Right lobe of liver (tissue), 6 donors: ENCODE measurements around the gene SIPA1. TPM values are rescaled to one million over a fixed set of nuclear protein-coding genes. Genes with fewer than 3 reads are reported as not detected.

Experiments used
- ATAC-seq, 4 donors: fragments of 200-7000 bp; cut with Tn5 transposase; one replicate each; pipeline ENCODE4 v1.9.1; 2020; ENCODE audit warnings: mild to moderate bottlenecking in 4 of 4, moderate library complexity in 4 of 4
- DNase-seq, 3 donors: peaks; one replicate each; pipeline ENCODE4 v3.0.0-alpha.2; 2020
- H3K27ac ChIP-seq, 3 donors: fragments of 200-600 bp; one replicate each; pipeline ENCODE4 v1.8.0; 2022
- H3K27me3 ChIP-seq, 2 donors: fragments of 200-600 bp; one replicate each; pipeline ENCODE4 v1.8.0; 2022
- H3K36me3 ChIP-seq, 4 donors: fragments of 200-600 bp; sonication (generic) in 1 of 4; one replicate each; pipeline versions ENCODE4 v1.5.1 to v1.8.0; 2017 to 2022; ENCODE audit warnings: control low read depth in 1 of 4
- H3K4me1 ChIP-seq, 4 donors: fragments of 200-600 bp; sonication (generic) in 1 of 4; one replicate each; pipeline versions ENCODE4 v1.5.1 to v1.8.0; 2017 to 2022; ENCODE audit warnings: control low read depth in 1 of 4
- H3K4me3 ChIP-seq, 3 donors: fragments of 200-600 bp; one replicate each; pipeline ENCODE4 v1.8.0; 2022
- H3K9me3 ChIP-seq, 4 donors: fragments of 200-600 bp; sonication (generic) in 1 of 4; one replicate each; pipeline versions ENCODE4 v1.5.1 to v1.8.0; 2017 to 2022; ENCODE audit warnings: control low read depth in 1 of 4
- POLR2A ChIP-seq: fragments of 450-650 bp; IDR thresholded peaks from one replicate; pipeline ENCODE4 v1.6.1; 2017; ENCODE audit warnings: antibody characterized with exemption, mild to moderate bottlenecking
- WGBS: methylation state at CpG from one replicate; pipeline ENCODE4 v1.1.6; 2018; ENCODE audit warnings: low coverage, low lambda C conversion rate; ENCODE audit not compliant: insufficient coverage; ENCODE audit errors: missing lambda C conversion rate; 5-methylcytosine and 5-hydroxymethylcytosine counted together
- intact Hi-C, 2 donors: fragments of 100-400 bp; cut with DNase I; formaldehyde crosslinking; loops; one replicate each; pipeline versions ENCODE4 v1.11.2 to v1.14.1; 2022
- total RNA-seq, 6 experiments: library from RNA; depleted of rRNA in 2 of 6; stranded (reverse); fragments of >200 nt in 2 of 6; fragmentation: NEBNext Ultra II Directional in 3 of 6; extraction: Animal tissue kit (Norgen Biotek cat#: 25700) in 3 of 6; gene quantifications; one replicate each; pipeline versions ENCODE4 v1.1.0 to v1.2.4, GENCODE V29; 2016 to 2023
- TF ChIP-seq, protein P1 (sequence below), 4 donors: fragments of 200-600 bp in 3 of 4; fragments of 450-650 bp in 1 of 4; IDR thresholded peaks; one replicate each; pipeline versions ENCODE4 v1.5.1 to v1.8.0; 2016 to 2022; ENCODE audit warnings: antibody characterized with exemption in 4 of 4, mild to moderate bottlenecking in 2 of 4
- donor health status: DM: no; HTN: yes; CAD: no.
- donor health status: DM: no; HTN: no; CAD: no.
- donor health status: DM: no; HTN: no; CAD: no.
- donor health status: DM: no; HTN: yes; CAD: no.
- donor health status: DM: no; HTN: yes; CAD: no.

Gene SIPA1
- total RNA-seq, 6 experiments from 2014 or later = 21.1 to 34.1 (median 25.3) TPM

DNA sequence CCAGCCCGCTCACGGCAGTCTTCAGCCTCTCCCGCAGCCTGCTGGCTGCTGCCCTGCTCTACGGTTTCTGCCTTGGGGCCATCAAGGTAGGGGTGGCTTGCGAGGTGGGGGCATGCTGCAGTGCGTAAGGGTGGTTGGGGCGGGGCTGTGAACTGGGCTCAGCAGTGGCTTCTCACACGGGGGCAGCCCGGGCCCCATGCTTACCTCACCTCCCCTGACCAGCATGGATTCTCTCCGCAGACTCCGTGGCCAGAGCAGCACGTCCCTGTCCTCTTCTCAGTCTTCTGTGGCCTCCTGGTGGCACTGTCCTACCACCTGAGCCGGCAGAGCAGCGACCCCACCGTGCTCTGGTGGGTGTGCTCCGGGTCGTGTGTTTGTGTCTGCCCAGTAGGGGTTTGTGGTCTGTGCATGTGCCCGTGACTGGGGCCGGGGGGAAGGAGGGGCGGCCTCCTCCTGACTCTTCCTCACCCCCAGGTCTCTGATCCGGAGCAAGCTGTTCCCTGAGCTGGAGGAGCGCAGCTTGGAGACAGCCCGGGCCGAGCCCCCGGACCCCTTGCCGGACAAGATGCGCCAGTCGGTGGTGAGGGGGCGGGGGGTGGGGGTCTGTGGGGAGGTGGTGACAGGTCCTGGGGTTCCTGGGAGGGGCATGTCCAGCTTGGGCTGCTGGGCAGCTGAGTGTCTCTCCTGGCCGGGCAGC lies 12.8 kb upstream of the SIPA1 start:
- no peaks in the 10 kb centered on the region for H3K27me3 ChIP-seq
- no peaks in the 10 kb centered on the region for H3K9me3 ChIP-seq
- H3K4me1 ChIP-seq = no peaks in the 10 kb centered on the region
- 73% methylated on average over 3 of the region's 30 CpGs for WGBS
- no peak overlapping the region for H3K27ac ChIP-seq
- ATAC-seq (no peak), DNase-seq (no peak)
- H3K36me3 ChIP-seq = peaks cover 0 to 59% (median 15%) of the 10 kb centered on the region in 4 donors
- no peak for TF ChIP-seq POLR2A
- no peak overlapping the region for H3K4me3 ChIP-seq
- intact Hi-C loops = loop anchor here (10.0 kb wide), 3 partner anchors 80 to 200 kb away; no protein-coding TSS in a partner anchor

DNA sequence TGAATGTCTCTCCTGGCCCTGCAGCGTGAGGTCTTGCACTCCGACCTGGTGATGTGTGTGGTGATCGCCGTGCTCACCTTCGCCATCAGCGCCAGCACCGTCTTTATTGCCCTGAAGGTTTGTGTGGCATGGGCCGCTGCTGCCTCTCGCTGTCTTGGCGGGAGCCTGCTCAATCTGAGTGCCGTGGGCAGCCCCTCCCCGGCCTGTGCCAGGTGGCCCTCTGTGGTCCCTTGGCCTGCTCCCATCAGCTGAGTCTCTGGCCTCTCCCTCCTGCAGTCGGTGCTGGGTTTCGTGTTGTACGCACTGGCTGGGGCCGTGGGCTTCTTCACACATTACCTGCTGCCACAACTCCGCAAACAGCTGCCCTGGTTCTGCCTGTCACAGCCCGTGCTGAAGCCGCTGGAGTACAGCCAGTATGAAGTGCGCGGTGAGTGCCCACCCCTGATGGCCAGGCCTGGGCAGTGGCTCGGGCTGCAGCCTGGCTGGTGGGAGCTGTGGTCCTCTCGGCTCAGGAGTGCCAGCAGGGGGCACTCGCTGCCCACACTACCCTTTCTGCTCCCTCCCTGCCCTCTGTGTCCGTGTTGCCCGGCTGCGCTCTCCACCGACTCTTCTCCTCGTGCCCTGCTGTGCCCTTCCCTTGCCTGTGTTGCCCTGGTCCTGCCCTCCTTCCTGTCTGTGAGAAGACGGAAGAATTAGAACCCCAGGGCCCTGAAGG lies 12.1 kb upstream of the SIPA1 start:
- TF ChIP-seq, protein P1, sequence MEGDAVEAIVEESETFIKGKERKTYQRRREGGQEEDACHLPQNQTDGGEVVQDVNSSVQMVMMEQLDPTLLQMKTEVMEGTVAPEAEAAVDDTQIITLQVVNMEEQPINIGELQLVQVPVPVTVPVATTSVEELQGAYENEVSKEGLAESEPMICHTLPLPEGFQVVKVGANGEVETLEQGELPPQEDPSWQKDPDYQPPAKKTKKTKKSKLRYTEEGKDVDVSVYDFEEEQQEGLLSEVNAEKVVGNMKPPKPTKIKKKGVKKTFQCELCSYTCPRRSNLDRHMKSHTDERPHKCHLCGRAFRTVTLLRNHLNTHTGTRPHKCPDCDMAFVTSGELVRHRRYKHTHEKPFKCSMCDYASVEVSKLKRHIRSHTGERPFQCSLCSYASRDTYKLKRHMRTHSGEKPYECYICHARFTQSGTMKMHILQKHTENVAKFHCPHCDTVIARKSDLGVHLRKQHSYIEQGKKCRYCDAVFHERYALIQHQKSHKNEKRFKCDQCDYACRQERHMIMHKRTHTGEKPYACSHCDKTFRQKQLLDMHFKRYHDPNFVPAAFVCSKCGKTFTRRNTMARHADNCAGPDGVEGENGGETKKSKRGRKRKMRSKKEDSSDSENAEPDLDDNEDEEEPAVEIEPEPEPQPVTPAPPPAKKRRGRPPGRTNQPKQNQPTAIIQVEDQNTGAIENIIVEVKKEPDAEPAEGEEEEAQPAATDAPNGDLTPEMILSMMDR (IDR thresholded peaks at IDR 0.05) = peak; percentile 68 to 77 (median 70)
- TF ChIP-seq POLR2A = no peak
- Histone ChIP-seq H3K27ac (no peak overlapping the region), H3K4me1 (no peaks in the 10 kb centered on the region), H3K36me3 (peaks cover 0 to 62% (median 14%) of the 10 kb centered on the region in 4 donors), H3K27me3 (no peaks in the 10 kb centered on the region), H3K4me3 (no peak overlapping the region), H3K9me3 (no peaks in the 10 kb centered on the region)
- intact Hi-C loops = loop anchor here (10.0 kb wide), 3 partner anchors 79 to 199 kb away; no protein-coding TSS in a partner anchor
- peak in 2 of 3 donors; percentile 63 to 76 for DNase-seq
- 5% methylated on average over 3 of the region's 30 CpGs for WGBS
- peak; percentile 80 to 91 (median 87) for ATAC-seq

DNA sequence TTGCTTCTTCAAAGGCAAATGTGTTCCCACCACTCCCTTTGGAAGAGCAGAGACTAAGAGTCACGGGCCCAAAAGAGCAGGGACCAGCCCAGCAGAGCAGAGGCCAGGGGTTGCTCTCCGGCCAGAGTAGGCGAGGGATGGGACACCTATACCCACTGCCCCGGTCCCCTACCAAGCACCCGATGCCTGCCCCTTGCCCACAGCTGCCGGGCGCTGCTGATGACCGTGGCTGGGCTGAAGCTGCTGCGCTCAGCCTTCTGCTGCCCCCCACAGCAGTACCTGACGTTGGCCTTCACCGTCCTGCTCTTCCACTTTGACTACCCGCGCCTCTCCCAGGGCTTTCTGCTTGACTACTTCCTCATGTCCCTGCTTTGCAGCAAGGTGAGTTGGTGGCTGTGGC lies 10.7 kb upstream of the SIPA1 start:
- DNase-seq (no peak), ATAC-seq (no peak)
- 89% methylated on average over 4 of the region's 13 CpGs for WGBS
- intact Hi-C loops = loop anchor here (10.0 kb wide), 3 partner anchors 78 to 198 kb away; no protein-coding TSS in a partner anchor
- no peak overlapping the region for H3K27ac ChIP-seq
- no peaks in the 10 kb centered on the region for H3K4me1 ChIP-seq
- TF ChIP-seq, protein P1 (IDR thresholded peaks at IDR 0.05) = no peak
- H3K4me3 ChIP-seq = no peak overlapping the region
- no peaks in the 10 kb centered on the region for H3K9me3 ChIP-seq
- H3K36me3 ChIP-seq = peaks cover 0 to 64% (median 14%) of the 10 kb centered on the region in 4 donors
- no peaks in the 10 kb centered on the region for H3K27me3 ChIP-seq

DNA sequence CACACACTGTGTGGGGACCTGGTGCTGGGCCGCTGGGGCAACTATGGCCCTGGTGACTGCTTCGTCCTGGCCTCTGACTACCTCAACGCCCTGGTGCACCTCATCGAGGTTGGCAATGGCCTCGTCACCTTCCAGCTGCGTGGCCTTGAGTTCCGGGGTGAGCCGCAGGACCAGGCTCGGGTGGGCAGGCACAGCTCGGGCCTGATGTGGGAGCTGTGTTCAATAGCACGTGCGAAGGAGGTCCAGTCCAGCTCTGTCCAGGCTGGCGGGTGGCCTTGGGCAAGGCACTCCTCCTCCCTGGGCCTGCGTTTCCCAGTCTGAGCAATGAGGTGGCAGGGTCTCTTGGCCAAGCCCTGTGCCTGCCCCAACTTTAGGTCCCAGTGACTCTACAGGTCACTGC lies 8.3 kb upstream of the SIPA1 start:
- intact Hi-C loops = loop anchor here (10.0 kb wide), 3 partner anchors 75 to 195 kb away; no protein-coding TSS in a partner anchor
- Histone ChIP-seq H3K27ac (no peak overlapping the region), H3K9me3 (no peaks in the 10 kb centered on the region), H3K27me3 (no peaks in the 10 kb centered on the region), H3K4me1 (peaks cover 0 to 10% (median 4%) of the 10 kb centered on the region in 4 donors), H3K4me3 (no peak overlapping the region), H3K36me3 (peaks cover 0 to 56% (median 15%) of the 10 kb centered on the region in 4 donors)
- 100% methylated on average over 2 of the region's 14 CpGs for WGBS
- ATAC-seq (no peak), DNase-seq (no peak)
- TF ChIP-seq, protein P1 (IDR thresholded peaks at IDR 0.05) = no peak
- no peak for TF ChIP-seq POLR2A

DNA sequence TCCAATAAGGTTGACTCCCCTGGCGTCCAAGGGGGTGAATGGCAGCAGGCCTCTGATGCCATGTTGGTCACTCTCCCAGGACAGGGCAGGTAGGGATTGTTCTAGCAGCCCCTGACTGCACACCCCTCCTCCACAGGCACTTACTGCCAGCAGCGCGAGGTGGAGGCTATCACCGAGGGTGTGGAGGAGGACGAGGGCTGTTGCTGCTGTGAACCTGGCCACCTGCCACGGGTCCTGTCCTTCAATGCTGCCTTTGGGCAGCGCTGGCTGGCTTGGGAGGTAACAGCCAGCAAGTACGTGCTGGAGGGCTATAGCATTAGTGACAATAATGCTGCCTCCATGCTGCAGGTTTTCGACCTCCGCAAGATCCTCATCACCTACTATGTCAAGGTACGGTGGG lies 7.7 kb upstream of the SIPA1 start:
- H3K36me3 ChIP-seq = peaks cover 0 to 60% (median 20%) of the 10 kb centered on the region in 4 donors
- DNase-seq = no peak
- intact Hi-C loops = no loop called here
- no peak for ATAC-seq
- peaks cover 0 to 10% (median 4%) of the 10 kb centered on the region in 4 donors for H3K4me1 ChIP-seq
- no peak overlapping the region for H3K4me3 ChIP-seq
- H3K27ac ChIP-seq = no peak overlapping the region
- no peaks in the 10 kb centered on the region for H3K9me3 ChIP-seq
- no peak for TF ChIP-seq POLR2A
- TF ChIP-seq, protein P1 (IDR thresholded peaks at IDR 0.05) = no peak
- no peaks in the 10 kb centered on the region for H3K27me3 ChIP-seq
- WGBS = no CpG with 5 or more reads among the region's 11 CpGs
